Hepatocyte (in vitro differentiated cells): ENCODE data around the gene FASN. TPM values are rescaled to one million over a fixed set of nuclear protein-coding genes. Genes with fewer than 3 reads are reported as not detected.

Experiments used
- DNase-seq: peaks from one replicate; pipeline ENCODE4 v3.0.0-alpha.2; 2016; ENCODE audit warnings: low spot score
- H2AFZ ChIP-seq: fragments of 200-600 bp; sonication (generic); 2 replicates; pipeline ENCODE4 v1.6.0; 2016; ENCODE audit warnings: antibody characterized with exemption, mild to moderate bottlenecking
- H3K27ac ChIP-seq: fragments of 200-600 bp; sonication (generic); 2 replicates; pipeline ENCODE4 v1.5.1; 2016; ENCODE audit warnings: mild to moderate bottlenecking
- H3K27me3 ChIP-seq: fragments of 200-600 bp; sonication (generic); 2 replicates; pipeline ENCODE4 v1.6.1; 2016
- H3K36me3 ChIP-seq: fragments of 200-600 bp; sonication (generic); replicated peaks from 2 replicates; pipeline ENCODE4 v1.5.1; 2016; ENCODE audit warnings: low read depth; ENCODE audit not compliant: insufficient read depth
- H3K4me1 ChIP-seq: fragments of 200-600 bp; sonication (generic); 2 replicates; pipeline ENCODE4 v1.5.1; 2016; ENCODE audit warnings: mild to moderate bottlenecking, moderate library complexity; ENCODE audit not compliant: insufficient read depth
- H3K4me2 ChIP-seq: fragments of 200-600 bp; sonication (generic); 2 replicates; pipeline ENCODE4 v1.6.0; 2016
- H3K4me3 ChIP-seq: fragments of 200-600 bp; sonication (generic); 2 replicates; pipeline ENCODE4 v1.5.1; 2016; ENCODE audit warnings: mild to moderate bottlenecking
- H3K79me2 ChIP-seq: fragments of 200-600 bp; sonication (generic); 2 replicates; pipeline ENCODE4 v1.6.0; 2017; ENCODE audit warnings: mild to moderate bottlenecking
- H3K9me2 ChIP-seq: fragments of 200-600 bp; sonication (generic); replicated peaks from 2 replicates; pipeline ENCODE4 v1.6.0; 2017; ENCODE audit warnings: mild to moderate bottlenecking; ENCODE audit not compliant: insufficient read depth
- H3K9me3 ChIP-seq: fragments of 200-600 bp; sonication (generic); 2 replicates; pipeline ENCODE4 v1.5.1; 2016; ENCODE audit warnings: low read depth, mild to moderate bottlenecking
- H4K20me1 ChIP-seq: fragments of 200-600 bp; sonication (generic); 2 replicates; pipeline ENCODE4 v1.6.0; 2016; ENCODE audit warnings: mild to moderate bottlenecking; ENCODE audit not compliant: insufficient read depth, poor library complexity, severe bottlenecking
- CTCF ChIP-seq: fragments of 200-600 bp; sonication (generic); IDR thresholded peaks from 2 replicates; pipeline ENCODE4 v1.5.1; 2016; ENCODE audit warnings: antibody characterized with exemption, mild to moderate bottlenecking; ENCODE audit not compliant: poor library complexity
- EZH2 ChIP-seq: fragments of 200-600 bp; sonication (generic); IDR thresholded peaks from 2 replicates; pipeline ENCODE4 v1.6.1; 2016; ENCODE audit warnings: antibody characterized with exemption, mild to moderate bottlenecking, borderline replicate concordance
- EZH2phosphoT487 ChIP-seq: fragments of 200-600 bp; sonication (generic); IDR thresholded peaks from one replicate; pipeline ENCODE4 v1.6.1; 2018; ENCODE audit warnings: antibody characterized with exemption, mild to moderate bottlenecking, low read depth, moderate library complexity; ENCODE audit not compliant: unreplicated experiment, severe bottlenecking
- WGBS: methylation state at CpG from one replicate; pipeline ENCODE4 v1.1.6; 2016; ENCODE audit warnings: low lambda C conversion rate; ENCODE audit errors: missing lambda C conversion rate; 5-methylcytosine and 5-hydroxymethylcytosine counted together
- polyA plus RNA-seq: library from polyadenylated mRNA; unstranded; fragments of >200 nt; fragmentation: Nextera tagmentation; extraction: Ambion mirVana; gene quantifications from 2 replicates; pipeline ENCODE4 v1.2.1, GENCODE V29; 2016
- total RNA-seq: library from RNA; depleted of rRNA; stranded (reverse); fragments of >200 nt; gene quantifications from 2 replicates; pipeline ENCODE4 v1.2.3, GENCODE V29; 2014

FASN gene
- total and polyA plus RNA-seq, 2 experiments from 2014 or later: 77.6 to 118 TPM

- peaks cover 42% of the 10 kb centered on the region for H4K20me1 ChIP-seq
Measured at GRCh38 chr17:82088838-82089722, 9.0 kb downstream of the FASN start.

GRCh38 chr17:82087961-82088837 is 9.8 kb downstream of the FASN start:
- TF ChIP-seq EZH2: no peak
- no peak for TF ChIP-seq CTCF
- no peak for TF ChIP-seq EZH2phosphoT487
- no peak overlapping the region for H3K27ac ChIP-seq
- WGBS: 96% methylated on average over 35 of the region's 48 CpGs
- H3K9me3 ChIP-seq: no peaks in the 10 kb centered on the region
- no peak overlapping the region for H2AFZ ChIP-seq
- H3K4me2 ChIP-seq: no peak overlapping the region
- H3K4me3 ChIP-seq: no peak overlapping the region
- no peaks in the 10 kb centered on the region for H3K27me3 ChIP-seq
- H3K9me2 ChIP-seq: no peaks in the 10 kb centered on the region
- DNase-seq: no peak
- no peaks in the 10 kb centered on the region for H3K4me1 ChIP-seq
- no peaks in the 10 kb centered on the region for H3K36me3 ChIP-seq
- peaks cover 34% of the 10 kb centered on the region for H4K20me1 ChIP-seq
- peaks cover 14% of the 10 kb centered on the region for H3K79me2 ChIP-seq

More at GRCh38 chr17:82088838-82089722, 9.0 kb downstream of the FASN start:
- Histone ChIP-seq H3K4me1 (no peaks in the 10 kb centered on the region), H3K9me2 (no peaks in the 10 kb centered on the region), H3K27me3 (no peaks in the 10 kb centered on the region), H3K36me3 (no peaks in the 10 kb centered on the region), H3K27ac (no peak overlapping the region), H3K4me3 (no peak overlapping the region), H3K9me3 (no peaks in the 10 kb centered on the region), H3K79me2 (peaks cover 21% of the 10 kb centered on the region), H2AFZ (no peak overlapping the region), H3K4me2 (no peak overlapping the region)
- DNase-seq: no peak
- WGBS: 98% methylated on average over 44 of the region's 47 CpGs
- TF ChIP-seq EZH2 (no peak), CTCF (no peak), EZH2phosphoT487 (no peak)

- Histone ChIP-seq H3K9me3 (no peaks in the 10 kb centered on the region), H2AFZ (no peak overlapping the region), H3K27ac (no peak overlapping the region), H3K36me3 (no peaks in the 10 kb centered on the region), H3K9me2 (no peaks in the 10 kb centered on the region), H3K27me3 (no peaks in the 10 kb centered on the region), H3K4me1 (no peaks in the 10 kb centered on the region), H3K4me3 (no peak overlapping the region), H4K20me1 (peaks cover 25% of the 10 kb centered on the region), H3K4me2 (no peak overlapping the region), H3K79me2 (peaks cover 7% of the 10 kb centered on the region)
- TF ChIP-seq EZH2phosphoT487: no peak
- no peak for TF ChIP-seq CTCF
- TF ChIP-seq EZH2: no peak
- no peak for DNase-seq
- 95% methylated on average over 26 of the region's 39 CpGs for WGBS
Measured at GRCh38 chr17:82086941-82087906, 10.8 kb downstream of the FASN start.
